GM18858 (cell line): ENCODE results near the gene ANKRD11.
"Not testable (repeated sequence)": the region's sequence is repeated elsewhere in the genome, so short reads cannot be mapped to it uniquely, and the experiment has no call there.

Source experiments
- ATAC-seq: cut with Tn5 transposase; IDR thresholded peaks from one replicate; pipeline ENCODE4 v1.9.1; 2021; ENCODE audit not compliant: unreplicated experiment

The ANKRD11 gene

DNA sequence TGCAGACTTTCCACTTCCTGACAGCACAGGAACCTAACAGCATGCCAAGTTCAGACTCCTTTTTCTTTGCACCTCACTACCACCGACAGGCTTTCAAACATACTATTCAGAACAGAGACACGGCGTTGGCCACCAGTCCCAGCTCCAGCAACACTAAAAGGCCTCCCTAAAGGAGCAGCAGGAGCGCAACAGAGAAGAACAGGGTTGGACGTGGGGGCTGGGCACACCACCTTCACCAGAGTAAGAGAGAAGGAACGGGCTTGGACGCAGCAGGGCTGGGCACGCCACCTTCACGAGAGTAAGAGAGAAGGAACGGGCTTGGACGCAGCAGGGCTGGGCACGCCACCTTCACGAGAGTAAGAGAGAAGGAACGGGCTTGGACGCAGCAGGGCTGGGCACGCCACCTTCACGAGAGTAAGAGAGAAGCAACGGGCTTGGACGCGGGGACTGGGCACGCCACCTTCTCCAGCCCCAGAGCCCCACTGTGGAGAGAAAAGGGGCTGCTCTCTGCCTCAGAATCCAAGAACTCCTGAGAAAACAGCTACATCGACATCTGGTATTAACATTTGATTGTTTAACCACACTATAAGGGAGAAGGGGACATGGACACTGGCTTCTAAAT lies 56.9 kb downstream of the ANKRD11 start:
- ATAC-seq: not testable (repeated sequence)

DNA sequence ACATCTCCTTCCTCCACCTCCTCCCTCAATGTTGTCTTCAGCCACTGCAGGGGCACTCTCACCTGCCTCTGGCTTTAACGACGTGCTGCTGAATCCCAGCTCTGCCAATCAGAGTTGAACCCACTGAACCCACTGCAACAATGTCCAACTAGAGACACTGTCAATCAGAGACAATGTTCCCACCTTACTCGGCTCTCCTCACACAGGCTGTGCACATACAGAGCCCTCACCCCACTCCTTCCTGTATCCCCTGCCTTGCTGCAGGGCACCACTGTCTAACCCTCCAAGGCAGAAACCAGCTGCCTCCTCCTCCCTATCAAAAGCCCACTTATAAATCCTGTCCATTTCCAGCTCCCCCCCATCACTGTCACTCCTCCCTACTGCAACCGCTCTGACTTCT lies 58.7 kb downstream of the ANKRD11 start:
- no peak for ATAC-seq

DNA sequence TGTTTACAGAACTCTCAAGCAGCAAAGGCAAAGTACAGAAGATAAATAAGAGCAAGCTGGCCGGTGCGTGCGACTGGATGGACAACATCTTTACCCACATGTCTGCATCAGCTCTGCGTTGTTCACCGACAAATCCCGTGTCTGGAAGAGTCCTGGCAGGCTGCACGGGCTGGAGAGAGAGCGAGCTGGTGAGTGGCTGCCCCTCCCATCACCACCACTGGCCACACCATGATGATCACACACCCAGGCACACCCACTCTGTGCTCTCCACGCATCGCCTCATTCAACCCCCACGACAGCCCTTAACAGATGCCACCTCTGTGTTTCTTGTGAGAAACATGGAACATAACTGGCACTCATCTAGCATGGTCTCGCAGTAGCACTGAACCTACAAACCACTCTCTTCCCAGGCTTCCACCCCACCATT lies 59.2 kb downstream of the ANKRD11 start:
- ATAC-seq: no peak

DNA sequence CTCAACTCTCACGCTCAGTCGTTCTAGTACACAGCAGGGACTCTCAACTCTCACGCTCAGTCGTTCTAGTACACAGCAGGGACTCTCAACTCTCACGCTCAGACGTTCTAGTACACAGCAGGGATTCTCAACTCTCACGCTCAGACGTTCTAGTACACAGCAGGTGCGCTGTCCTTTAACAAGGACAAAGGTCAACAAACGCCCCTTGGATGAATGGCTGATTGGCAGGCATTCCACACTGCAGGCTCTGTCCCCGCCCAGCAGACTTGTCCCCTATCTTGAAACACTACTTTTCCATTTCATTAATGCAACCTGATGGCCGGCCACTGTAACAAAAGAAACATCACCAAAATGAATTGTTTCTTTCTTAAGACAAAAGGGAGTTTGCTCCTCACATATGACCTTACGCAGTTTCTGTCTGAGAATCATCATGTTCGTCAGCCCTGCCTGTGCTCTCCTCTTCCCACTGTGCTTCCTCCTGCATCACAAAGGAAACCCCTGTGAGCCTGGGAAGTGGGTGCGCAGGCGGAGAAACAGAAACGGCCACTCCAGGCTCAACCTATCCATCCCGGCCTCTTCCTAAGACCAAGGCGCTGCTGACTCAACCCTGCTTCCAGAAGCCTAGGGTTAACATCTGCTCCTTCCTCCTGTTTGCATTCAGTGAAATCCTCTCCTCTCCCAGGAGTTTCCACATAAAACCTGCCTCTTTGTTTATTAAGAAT lies 59.8 kb downstream of the ANKRD11 start:
- no peak for ATAC-seq

DNA sequence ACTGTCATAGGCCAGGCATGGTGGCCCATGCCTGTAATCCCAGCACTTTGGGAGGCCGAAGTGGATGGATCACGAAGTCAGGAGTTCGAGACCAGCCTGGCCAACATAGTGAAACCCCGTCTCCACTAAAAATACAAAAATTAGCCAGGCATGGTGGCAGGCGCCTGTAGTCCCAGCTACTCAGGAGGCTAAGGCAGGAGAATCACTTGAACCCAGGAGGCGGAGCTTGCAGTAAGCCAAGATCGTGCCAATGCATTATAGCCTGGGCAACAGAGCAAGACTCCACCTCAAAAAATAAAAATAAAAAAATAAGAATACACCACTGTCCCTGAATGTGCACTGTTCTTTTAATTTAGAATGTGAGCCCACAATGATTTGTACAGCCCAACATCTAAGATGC lies 61.8 kb downstream of the ANKRD11 start:
- not testable (repeated sequence) for ATAC-seq

DNA sequence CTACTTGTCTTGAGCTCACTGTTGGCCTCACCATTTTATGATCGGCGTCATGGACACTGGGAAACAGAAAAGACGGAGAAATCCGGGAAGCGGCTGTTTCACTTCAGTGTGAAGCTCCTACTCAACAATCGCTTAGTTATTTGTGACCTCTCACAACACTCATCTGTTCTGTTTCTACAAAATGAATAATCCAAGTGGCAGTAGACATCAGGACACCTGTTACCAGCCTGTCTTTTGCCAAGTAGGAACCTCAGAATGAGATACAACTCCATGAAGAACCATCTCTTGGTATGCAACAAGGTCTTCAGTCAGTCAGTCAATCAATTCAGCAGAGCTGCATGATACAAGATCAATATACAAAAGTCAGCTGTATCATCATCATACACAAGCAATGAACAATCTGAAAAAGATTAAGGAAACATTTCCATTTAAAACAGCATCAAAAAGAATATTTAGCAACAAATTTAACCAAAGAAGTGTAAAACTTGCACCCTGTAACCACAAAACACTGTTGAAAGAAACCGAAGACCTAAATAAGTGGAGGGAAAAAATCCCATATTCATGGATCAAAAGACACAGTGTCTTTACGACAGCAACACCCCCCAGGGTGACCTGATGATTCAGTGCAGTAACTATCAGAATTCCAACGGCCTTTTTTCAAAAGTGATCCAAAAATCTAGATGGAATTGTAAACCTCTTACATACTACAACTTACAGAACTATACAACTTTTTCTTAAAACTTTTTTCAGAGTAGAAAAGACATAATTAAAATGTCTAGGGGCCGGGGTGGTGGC lies 63.4 kb downstream of the ANKRD11 start:
- ATAC-seq: no peak

DNA sequence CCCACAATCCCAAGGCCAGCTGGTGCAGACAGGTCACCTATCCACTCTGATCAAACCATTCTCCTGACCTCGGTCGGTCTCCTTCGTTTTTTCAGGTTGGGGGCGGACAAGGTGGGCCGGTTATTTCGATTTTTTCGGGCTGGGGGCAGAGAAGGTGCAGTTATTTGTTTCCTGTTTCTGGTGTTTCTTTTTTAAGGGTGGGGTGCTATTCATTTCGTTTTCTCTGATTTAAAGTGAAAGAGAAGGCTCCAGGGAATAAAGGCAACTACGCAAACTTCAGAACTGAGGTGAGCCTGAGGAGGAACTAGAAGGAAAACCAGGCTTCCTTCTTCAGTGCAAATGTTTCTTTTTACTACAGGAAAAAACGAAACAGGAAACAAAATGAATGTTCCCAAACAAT lies 64.8 kb downstream of the ANKRD11 start:
- ATAC-seq: no peak

DNA sequence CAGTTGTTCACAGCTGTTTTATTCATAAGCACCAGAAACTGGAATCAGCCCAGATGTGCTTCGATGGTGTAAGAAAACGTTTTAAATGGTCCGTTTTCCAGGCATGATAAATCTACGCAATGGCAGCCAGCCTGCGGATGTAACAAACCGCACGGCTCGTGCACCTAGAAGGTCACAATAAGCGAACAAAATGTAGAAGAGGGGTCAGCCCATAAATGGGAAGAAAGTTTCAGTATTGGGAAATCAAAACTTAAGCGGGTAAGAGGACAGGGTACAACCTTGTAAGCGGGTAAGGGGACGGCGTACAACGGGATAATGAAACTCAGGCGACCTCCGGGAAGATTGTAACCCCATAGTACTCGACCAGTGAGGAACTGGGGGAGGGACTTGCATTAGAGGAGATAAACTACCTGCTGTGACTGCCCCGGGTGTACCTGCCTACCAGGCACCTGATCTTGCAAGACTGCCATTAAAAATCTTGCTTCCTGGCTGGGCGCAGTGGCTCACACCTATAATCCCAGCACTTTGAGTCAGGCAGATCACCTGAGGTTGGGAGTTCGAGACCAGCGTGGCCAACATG lies 66.6 kb downstream of the ANKRD11 start:
- no peak for ATAC-seq

DNA sequence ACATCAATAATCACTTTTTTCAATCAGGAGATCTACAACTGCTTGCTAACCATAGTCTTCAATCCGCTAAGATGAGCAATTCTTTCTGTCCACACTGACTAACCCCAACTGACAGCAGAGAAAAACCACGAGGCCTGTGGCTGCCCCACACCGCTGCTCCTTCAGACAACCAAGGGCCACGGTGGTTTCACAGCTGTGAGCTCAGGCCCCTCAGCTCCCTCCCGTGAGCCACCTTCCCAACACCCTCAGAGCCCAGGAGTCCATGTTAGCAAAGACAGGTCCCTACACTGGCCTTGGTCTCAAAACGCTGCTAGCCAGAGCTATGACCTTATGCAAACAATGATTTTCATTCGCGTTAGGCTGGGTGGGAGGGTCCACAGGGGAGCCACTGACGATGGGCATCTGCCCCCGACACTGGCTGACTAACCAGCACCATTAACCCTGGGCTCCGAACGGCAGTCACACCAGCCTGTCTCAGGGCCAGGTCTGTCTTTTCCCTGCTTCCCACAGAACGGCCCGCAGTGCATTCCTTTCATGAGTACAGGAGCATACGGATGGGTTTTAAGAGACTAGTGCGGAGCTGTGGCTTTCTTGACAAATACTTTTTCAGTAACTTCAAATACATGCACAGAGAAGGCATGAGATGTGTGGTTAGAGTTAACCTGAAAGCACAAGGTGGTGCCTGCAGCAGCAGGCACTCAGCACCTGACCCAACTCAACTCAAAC lies 67.3 kb downstream of the ANKRD11 start:
- ATAC-seq: peak; percentile 34

DNA sequence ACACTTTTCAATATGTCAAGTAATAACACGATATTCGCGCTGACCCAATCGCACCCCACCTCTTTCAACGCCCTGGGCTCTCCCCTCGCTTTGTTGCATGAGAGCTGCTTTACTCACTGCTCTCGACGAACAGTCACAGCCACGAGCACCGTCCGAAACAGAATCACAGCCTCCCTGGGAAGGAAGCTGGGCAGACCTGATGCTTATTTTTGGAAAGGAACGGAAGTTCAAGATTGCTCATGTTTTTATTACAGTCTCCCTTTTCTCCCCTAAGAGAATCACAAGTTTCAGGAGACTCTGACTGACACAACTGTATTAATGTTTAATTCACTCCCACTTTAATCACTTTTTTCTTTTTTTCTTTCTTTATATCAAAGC lies 67.8 kb downstream of the ANKRD11 start:
- peak; percentile 46 for ATAC-seq

DNA sequence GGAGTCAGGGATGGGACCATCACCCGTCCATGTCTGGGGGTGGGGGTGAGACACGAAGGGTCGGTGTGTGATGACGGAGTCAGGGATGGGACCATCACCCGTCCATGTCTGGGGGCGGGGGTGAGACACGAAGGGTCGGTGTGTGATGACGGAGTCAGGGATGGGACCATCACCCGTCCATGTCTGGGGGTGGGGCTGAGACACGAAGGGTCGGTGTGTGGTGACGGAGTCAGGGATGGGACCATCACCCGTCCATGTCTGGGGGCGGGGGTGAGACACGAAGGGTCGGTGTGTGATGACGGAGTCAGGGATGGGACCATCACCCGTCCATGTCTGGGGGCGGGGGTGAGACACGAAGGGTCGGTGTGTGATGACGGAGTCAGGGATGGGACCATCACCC lies 69.1 kb downstream of the ANKRD11 start:
- ATAC-seq: not testable (repeated sequence)

DNA sequence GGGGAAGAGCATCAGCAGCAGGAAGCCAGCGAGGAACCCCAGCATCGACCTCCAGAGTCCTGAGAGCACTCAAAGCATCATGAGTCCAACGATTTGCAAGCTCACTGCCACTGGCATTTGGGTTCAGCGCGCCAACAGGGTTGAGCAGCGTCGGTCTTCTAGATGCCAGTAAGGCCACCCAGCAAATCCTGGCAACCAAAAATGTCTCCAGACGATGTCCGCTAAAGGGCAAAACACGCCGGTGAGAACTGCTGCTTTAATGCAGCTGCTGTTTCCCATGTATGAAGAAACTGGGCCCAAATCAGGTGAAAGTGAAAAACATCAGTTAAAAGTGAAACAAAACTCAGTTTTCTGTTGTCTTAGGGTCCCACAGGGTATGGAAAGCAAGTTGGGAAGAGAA lies 70.2 kb downstream of the ANKRD11 start:
- ATAC-seq: no peak

DNA sequence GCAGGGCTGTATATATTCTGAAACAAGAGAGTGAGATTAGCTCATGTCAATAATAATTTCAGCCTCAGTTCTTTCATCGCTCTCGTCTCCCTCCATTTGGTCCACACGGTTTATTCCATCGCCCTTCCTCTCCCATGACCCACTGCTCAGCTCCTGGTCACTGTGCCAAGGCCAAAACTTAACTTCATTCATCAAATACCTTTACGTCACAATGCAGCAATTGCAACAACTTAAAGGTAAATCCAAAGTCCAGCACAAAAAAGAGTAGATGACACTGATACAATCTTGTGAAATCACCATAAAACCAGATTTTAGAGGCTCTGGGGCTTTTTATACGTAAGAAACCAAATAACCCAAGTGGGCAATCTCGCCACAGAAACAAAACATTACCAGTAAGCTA lies 72.0 kb downstream of the ANKRD11 start:
- ATAC-seq: no peak

DNA sequence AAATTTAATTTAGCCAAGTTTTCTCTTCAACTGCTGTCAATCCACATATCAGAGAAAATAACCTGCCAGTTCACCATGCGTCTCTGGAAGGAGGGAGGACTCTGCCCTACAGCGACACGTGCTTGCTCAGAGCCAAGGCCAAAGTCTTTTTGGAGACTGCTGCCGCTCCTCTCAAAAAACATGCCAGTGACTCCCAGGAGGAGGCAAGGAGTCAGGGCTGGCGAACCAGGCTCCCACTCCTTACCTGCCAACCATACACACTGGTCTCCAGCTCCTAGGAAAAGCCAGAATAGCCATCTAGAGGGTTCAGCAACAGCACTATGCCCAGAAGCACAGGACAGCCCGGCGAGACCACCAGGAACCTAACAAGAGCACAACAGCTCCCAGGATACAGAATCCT lies 73.0 kb downstream of the ANKRD11 start:
- ATAC-seq: no peak

DNA sequence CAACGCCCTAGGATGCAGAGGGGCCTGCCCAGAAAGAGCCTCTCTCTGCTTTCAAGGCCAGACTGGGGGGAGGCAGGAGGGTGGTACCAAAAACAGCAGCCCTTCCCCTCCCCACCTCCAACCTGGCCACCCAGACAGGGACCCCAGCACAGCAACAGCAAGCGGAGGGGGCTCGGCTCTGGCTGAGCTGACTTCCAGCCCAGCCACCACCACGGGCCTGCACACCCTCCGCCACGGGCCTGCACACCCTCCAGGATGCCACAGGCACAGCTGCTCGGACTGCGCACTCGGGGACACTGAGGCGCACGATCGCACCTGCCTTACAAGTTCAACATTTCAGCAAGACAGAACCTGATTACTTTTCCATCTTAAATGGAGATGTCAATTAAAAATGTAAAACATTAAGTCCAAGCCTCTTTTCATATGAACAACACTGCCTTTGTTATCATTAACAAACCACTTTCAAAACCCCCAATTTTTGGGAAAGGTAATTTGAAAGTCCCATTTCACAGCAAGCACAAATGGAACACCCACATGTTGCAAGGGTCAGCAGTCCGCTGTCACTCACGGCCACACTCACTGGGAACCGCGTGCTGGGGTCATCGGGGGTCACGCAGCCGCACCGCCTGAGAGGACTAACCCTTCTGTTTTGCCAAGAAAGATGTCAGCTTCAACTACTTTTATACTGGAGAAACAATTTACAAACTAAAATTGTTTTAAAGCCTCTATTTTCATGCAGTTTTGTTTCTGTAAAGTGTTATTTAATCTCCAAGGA lies 76.4 kb downstream of the ANKRD11 start:
- ATAC-seq: no peak

DNA sequence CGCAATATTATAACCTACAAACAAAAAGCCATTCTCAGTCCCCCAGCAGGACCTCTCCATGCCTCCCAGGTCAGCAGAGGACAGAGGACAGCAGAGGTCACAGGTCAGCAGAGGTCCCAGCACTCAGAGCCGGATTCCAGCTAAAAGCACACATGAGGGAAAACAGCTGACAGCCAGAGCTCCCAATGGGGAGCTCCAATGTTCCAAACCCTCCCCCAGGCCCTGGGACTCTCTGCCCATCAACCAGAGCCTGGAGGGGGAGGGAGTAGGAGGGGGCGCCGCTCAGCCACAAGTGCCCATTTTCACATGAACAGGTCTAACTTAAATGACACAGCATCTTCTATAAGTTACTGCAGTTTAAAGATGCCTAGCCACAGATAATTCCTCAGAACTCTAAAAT lies 77.5 kb downstream of the ANKRD11 start:
- ATAC-seq: no peak

DNA sequence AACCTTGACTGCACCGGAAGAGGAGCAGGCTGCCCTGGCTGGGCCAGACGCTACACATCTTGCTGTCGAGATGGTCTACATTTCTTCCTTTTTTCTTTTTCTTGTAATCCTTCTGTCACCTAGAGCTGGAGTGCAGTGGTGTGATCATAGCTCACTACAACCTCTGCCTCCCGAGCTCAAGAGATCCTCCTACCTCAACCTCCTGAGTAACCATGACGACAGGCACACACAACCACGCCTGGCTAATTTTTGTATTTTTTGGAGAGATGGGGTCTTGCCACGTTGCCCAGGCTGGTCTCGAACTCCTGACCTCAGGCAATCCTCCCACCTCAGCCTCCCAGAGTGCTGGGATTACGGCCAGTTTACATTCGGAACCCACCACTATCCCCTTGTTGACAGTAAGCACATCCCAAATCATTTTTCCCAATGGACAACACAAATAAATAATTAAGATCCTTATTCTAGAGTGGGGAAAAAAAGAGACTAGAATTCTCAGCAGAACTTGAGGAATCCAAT lies 79.0 kb downstream of the ANKRD11 start:
- ATAC-seq: no peak

DNA sequence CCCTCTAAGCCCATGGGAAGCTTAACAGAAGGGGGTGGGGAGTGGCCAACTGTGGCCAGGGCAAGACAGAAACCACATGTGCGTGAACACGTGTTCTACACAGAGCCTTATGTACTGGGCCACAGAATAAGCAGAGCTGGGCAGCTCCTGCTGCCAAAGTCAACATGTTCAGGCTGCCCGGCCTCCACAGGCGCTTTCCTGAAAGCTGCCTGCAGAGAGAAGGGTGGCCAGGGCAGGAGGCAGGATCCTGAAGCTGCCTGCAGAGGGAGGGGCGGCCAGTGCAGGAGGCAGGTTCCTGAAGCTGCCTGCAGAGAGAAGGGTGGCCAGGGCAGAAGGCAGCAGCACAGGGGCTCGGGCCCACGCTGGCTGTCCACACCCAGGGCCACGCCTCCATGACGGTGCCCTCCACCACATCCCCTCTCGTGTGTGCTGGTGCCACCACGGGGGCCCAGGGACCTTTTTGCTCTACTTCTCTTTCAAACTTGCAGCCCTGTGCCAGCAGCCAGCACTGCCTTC lies 79.5 kb downstream of the ANKRD11 start:
- no peak for ATAC-seq

DNA sequence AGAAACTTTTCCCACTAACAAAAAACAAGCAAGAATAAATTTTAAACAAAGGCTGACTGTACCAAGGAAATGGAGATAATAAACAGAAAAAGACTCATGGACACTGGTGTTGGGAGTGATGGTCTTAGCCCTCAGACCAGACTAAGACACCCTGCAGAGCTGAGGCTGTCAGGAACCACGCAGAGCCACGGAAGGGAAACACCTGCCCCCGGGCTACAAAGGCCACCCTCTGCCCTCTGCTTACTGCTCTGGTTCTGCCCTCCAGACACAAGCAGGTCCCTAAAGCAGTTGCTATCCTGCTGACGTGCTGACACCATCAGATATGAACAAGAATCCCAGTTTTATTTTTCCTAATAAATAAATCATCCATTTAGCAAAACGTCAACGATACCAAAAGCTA lies 80.0 kb downstream of the ANKRD11 start:
- no peak for ATAC-seq

DNA sequence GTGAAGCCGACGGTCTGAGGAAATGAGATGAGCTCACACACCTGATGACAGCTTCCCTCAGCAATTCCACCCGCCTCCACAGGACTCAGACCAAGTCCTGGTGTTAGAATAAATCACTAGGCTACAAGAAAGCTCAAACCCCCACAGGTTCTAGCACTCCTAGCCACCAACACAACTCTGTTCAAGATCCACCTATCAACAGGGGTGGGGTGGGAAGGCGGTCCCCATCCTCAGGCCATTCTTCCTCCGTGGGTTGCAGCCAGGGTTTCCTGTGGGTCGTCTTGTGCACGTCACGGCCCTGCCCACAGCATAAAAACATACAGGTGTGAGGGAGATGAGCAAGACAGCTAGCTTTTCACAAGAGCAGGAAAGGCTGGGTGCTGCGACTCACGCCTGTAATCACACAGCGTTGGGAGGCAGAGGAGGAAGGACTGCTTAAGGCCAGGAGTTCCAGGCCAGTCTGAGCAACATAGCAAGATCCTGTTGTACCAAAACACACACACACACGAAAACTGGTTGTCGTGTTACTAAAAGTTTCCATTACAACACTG lies 81.1 kb downstream of the ANKRD11 start:
- ATAC-seq: no peak
